ENCODE data around the gene TAPBP. TPM values are rescaled to one million over a fixed set of nuclear protein-coding genes. Genes with fewer than 3 reads are reported as not detected.
"Not testable (repeated sequence)": the region's sequence is repeated elsewhere in the genome, so short reads cannot be mapped to it uniquely, and the experiment has no call there.

The TAPBP gene
- total RNA-seq, 2 donors from 2014 or later = 204 to 235 TPM

DNA sequence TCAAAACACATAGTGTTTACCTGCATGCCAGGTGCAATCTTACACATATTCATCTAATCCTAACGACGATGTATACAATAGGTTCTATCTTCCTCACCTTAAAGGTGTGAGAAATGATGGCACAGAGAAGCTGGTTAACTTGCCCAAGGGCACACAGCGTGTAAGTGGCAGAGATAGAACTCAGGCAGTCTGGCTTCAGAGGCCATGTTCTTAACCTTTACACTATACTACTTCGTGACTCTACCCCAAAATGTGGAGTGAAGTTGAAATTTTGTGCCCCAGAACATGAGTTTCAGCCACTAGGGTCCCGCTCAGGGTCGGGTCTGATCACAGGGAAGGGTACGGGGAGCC lies 42.8 kb downstream of the TAPBP start:
- Histone ChIP-seq H3K27ac (peak overlapping the region; percentile 84), H3K9ac (ENCODE audit: low read depth in 2 of 2, low read length in 2 of 2) (peak overlapping the region; percentile 95 to 97), H3K27me3 (no peaks in the 10 kb centered on the region), H3K36me3 (peaks cover 9% of the 10 kb centered on the region), H3K4me1 (peaks cover 37% of the 10 kb centered on the region), H3K4me3 (peak overlapping the region; percentile 90), H3K9me3 (no peaks in the 10 kb centered on the region)
- TF ChIP-seq, protein P1, sequence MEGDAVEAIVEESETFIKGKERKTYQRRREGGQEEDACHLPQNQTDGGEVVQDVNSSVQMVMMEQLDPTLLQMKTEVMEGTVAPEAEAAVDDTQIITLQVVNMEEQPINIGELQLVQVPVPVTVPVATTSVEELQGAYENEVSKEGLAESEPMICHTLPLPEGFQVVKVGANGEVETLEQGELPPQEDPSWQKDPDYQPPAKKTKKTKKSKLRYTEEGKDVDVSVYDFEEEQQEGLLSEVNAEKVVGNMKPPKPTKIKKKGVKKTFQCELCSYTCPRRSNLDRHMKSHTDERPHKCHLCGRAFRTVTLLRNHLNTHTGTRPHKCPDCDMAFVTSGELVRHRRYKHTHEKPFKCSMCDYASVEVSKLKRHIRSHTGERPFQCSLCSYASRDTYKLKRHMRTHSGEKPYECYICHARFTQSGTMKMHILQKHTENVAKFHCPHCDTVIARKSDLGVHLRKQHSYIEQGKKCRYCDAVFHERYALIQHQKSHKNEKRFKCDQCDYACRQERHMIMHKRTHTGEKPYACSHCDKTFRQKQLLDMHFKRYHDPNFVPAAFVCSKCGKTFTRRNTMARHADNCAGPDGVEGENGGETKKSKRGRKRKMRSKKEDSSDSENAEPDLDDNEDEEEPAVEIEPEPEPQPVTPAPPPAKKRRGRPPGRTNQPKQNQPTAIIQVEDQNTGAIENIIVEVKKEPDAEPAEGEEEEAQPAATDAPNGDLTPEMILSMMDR (IDR thresholded peaks at IDR 0.05) = no peak
- DNase-seq = peak; percentile 38
- intact Hi-C loops (cut with DNase I) = no loop called here

DNA sequence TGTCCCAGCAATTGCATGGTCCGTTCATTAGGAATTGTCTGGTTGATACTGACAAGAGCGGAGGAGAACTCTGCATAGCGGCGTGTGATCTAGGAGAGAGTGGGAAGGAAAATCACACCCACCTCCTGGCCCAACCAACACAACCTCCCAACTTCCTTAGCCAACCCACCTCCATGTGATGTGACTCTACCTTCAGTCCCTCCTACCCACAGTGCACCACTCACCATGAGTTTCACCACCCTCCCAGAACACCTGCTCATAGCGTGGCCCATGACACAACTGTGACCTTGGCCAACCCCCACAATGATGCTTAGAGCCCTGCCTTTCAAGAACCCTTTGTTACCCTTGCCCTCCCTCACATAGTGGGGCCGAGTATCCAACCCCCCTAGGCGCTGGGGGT lies 49.9 kb downstream of the TAPBP start:
- Histone ChIP-seq H3K27ac (no peak overlapping the region), H3K36me3 (peaks cover 16% of the 10 kb centered on the region)

DNA sequence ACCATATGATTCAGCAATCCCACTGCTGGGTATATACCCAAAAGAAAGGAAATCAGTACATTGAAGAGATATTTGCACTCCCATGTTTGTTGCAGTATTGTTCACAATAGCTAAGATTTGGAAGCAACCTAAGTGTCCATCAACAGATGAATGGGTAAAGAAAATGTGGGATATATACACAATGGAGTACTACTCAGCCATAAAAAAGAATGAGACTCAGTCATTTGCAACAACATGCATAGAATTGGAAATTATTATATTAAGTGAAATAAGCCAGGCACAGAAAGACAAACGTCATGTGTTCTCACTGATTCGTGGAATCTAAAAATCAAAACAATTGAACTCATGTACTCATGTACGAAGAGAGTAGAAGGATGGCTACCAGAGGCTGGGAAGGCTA lies 51.4 kb downstream of the TAPBP start:
- H3K4me1 ChIP-seq; H3K9ac ChIP-seq (ENCODE audit: low read depth in 2 of 2, low read length in 2 of 2); H3K9me3 ChIP-seq; H3K4me3 ChIP-seq; intact Hi-C loops (cut with DNase I); DNase-seq; H3K27ac ChIP-seq; H3K27me3 ChIP-seq: not testable (repeated sequence)
- H3K36me3 ChIP-seq = peaks cover 16% of the 10 kb centered on the region

More for the DNA sequence above, 49.9 kb downstream of the TAPBP start:
- H3K4me3 ChIP-seq = no peak overlapping the region
- H3K9me3 ChIP-seq = no peaks in the 10 kb centered on the region
- no peaks in the 10 kb centered on the region for H3K27me3 ChIP-seq
- intact Hi-C loops (cut with DNase I) = no loop called here
- H3K4me1 ChIP-seq = no peaks in the 10 kb centered on the region
- H3K9ac ChIP-seq (ENCODE audit: low read depth in 2 of 2, low read length in 2 of 2) = no peak overlapping the region
- TF ChIP-seq, protein P1 (IDR thresholded peaks at IDR 0.05) = no peak
- no peak for DNase-seq

DNA sequence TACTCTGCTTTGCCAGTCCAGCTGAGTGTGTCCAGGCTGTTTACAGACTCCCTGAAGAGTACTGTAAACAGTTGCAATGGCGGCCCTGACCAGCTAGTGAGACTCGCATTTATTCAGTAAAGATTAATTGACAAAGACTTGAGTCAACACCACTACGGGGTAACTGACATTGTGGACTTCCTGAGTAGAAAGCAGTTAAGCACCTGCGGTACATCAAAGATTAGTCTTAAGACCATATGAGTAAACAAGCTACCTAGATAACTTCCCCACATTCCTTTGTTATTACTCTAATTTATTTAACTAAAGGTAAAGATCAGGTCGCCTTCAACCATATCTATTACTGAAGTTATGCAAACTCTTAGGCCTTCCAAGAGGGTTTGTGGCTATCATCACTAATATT lies 54.8 kb downstream of the TAPBP start:
- no peak overlapping the region for H3K27ac ChIP-seq
- intact Hi-C loops (cut with DNase I) = no loop called here
- H3K27me3 ChIP-seq = no peaks in the 10 kb centered on the region
- DNase-seq = no peak
- no peaks in the 10 kb centered on the region for H3K9me3 ChIP-seq
- H3K4me3 ChIP-seq = no peak overlapping the region
- peaks cover 8% of the 10 kb centered on the region for H3K36me3 ChIP-seq
- TF ChIP-seq, protein P1 (IDR thresholded peaks at IDR 0.05) = no peak
- no peak overlapping the region for H3K9ac ChIP-seq (ENCODE audit: low read depth in 2 of 2, low read length in 2 of 2)
- H3K4me1 ChIP-seq = no peaks in the 10 kb centered on the region

DNA sequence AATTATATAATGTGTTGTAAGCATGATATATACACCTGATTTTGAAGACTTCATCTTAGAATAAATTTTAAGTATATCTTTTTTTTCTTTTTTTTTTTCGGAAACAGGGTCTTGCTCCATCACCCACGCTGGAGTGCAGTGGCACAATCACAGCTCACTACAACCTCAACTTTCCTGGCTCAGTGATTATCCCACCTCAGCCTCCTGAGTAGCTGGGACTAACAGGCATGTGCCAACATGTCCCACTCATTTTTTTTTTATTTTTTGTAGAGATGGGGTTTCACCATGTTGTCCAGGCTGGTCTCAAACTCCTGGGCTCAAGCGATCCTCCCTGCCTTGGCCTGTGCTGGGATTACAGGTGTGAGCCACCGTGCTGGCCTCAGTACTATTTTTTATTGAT lies 59.3 kb downstream of the TAPBP start:
- H3K9me3 ChIP-seq = no peaks in the 10 kb centered on the region
- H3K36me3 ChIP-seq = no peaks in the 10 kb centered on the region
- H3K27me3 ChIP-seq = no peaks in the 10 kb centered on the region
- H3K4me3 ChIP-seq = no peak overlapping the region
- DNase-seq = no peak
- peaks cover 5% of the 10 kb centered on the region for H3K4me1 ChIP-seq
- intact Hi-C loops (cut with DNase I) = no loop called here
- TF ChIP-seq, protein P1 (IDR thresholded peaks at IDR 0.05) = no peak
- no peak overlapping the region for H3K9ac ChIP-seq (ENCODE audit: low read depth in 2 of 2, low read length in 2 of 2)
- no peak overlapping the region for H3K27ac ChIP-seq

DNA sequence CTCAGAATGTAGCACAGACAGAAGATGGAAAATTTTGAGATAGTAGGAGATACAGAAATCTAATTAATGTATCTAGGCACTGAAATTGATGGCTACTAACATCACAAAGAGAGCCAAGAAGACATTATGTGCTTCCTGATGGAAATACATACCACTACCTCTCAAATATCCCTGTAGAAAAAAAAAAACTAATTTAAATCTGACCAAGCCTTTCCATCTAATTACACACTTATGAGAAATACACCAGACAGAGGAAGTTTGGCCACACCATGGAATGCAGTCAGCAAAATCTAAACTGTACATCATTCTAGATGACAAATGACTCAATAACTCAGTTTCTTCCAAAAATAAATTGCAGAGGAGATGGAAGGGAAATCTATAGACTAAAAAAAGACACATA lies 61.1 kb downstream of the TAPBP start:
- intact Hi-C loops (cut with DNase I) = no loop called here
- H3K9ac ChIP-seq (ENCODE audit: low read depth in 2 of 2, low read length in 2 of 2) = no peak overlapping the region
- DNase-seq = no peak
- TF ChIP-seq, protein P1 (IDR thresholded peaks at IDR 0.05) = no peak
- H3K9me3 ChIP-seq = no peaks in the 10 kb centered on the region
- H3K36me3 ChIP-seq = no peaks in the 10 kb centered on the region
- H3K4me3 ChIP-seq = no peak overlapping the region
- peaks cover 5% of the 10 kb centered on the region for H3K4me1 ChIP-seq
- no peaks in the 10 kb centered on the region for H3K27me3 ChIP-seq
- no peak overlapping the region for H3K27ac ChIP-seq
